Hepatocyte (in vitro differentiated cells): ENCODE results near the gene MID2. TPM values are rescaled to one million over a fixed set of nuclear protein-coding genes. Genes with fewer than 3 reads are reported as not detected.

ENCODE experiments used
- DNase-seq: peaks from one replicate; pipeline ENCODE4 v3.0.0-alpha.2; 2016; ENCODE audit warnings: low spot score
- H2AFZ ChIP-seq: fragments of 200-600 bp; sonication (generic); 2 replicates; pipeline ENCODE4 v1.6.0; 2016; ENCODE audit warnings: antibody characterized with exemption, mild to moderate bottlenecking
- H3K27ac ChIP-seq: fragments of 200-600 bp; sonication (generic); 2 replicates; pipeline ENCODE4 v1.5.1; 2016; ENCODE audit warnings: mild to moderate bottlenecking
- H3K27me3 ChIP-seq: fragments of 200-600 bp; sonication (generic); 2 replicates; pipeline ENCODE4 v1.6.1; 2016
- H3K36me3 ChIP-seq: fragments of 200-600 bp; sonication (generic); replicated peaks from 2 replicates; pipeline ENCODE4 v1.5.1; 2016; ENCODE audit warnings: low read depth; ENCODE audit not compliant: insufficient read depth
- H3K4me1 ChIP-seq: fragments of 200-600 bp; sonication (generic); 2 replicates; pipeline ENCODE4 v1.5.1; 2016; ENCODE audit warnings: mild to moderate bottlenecking, moderate library complexity; ENCODE audit not compliant: insufficient read depth
- H3K4me2 ChIP-seq: fragments of 200-600 bp; sonication (generic); 2 replicates; pipeline ENCODE4 v1.6.0; 2016
- H3K4me3 ChIP-seq: fragments of 200-600 bp; sonication (generic); 2 replicates; pipeline ENCODE4 v1.5.1; 2016; ENCODE audit warnings: mild to moderate bottlenecking
- H3K79me2 ChIP-seq: fragments of 200-600 bp; sonication (generic); 2 replicates; pipeline ENCODE4 v1.6.0; 2017; ENCODE audit warnings: mild to moderate bottlenecking
- H3K9me2 ChIP-seq: fragments of 200-600 bp; sonication (generic); replicated peaks from 2 replicates; pipeline ENCODE4 v1.6.0; 2017; ENCODE audit warnings: mild to moderate bottlenecking; ENCODE audit not compliant: insufficient read depth
- H3K9me3 ChIP-seq: fragments of 200-600 bp; sonication (generic); 2 replicates; pipeline ENCODE4 v1.5.1; 2016; ENCODE audit warnings: low read depth, mild to moderate bottlenecking
- H4K20me1 ChIP-seq: fragments of 200-600 bp; sonication (generic); 2 replicates; pipeline ENCODE4 v1.6.0; 2016; ENCODE audit warnings: mild to moderate bottlenecking; ENCODE audit not compliant: insufficient read depth, poor library complexity, severe bottlenecking
- EZH2 ChIP-seq: fragments of 200-600 bp; sonication (generic); IDR thresholded peaks from 2 replicates; pipeline ENCODE4 v1.6.1; 2016; ENCODE audit warnings: antibody characterized with exemption, mild to moderate bottlenecking, borderline replicate concordance
- EZH2phosphoT487 ChIP-seq: fragments of 200-600 bp; sonication (generic); IDR thresholded peaks from one replicate; pipeline ENCODE4 v1.6.1; 2018; ENCODE audit warnings: antibody characterized with exemption, mild to moderate bottlenecking, low read depth, moderate library complexity; ENCODE audit not compliant: unreplicated experiment, severe bottlenecking
- WGBS: methylation state at CpG from one replicate; pipeline ENCODE4 v1.1.6; 2016; ENCODE audit warnings: low lambda C conversion rate; ENCODE audit errors: missing lambda C conversion rate; 5-methylcytosine and 5-hydroxymethylcytosine counted together
- polyA plus RNA-seq: library from polyadenylated mRNA; unstranded; fragments of >200 nt; fragmentation: Nextera tagmentation; extraction: Ambion mirVana; gene quantifications from 2 replicates; pipeline ENCODE4 v1.2.1, GENCODE V29; 2016
- total RNA-seq: library from RNA; depleted of rRNA; stranded (reverse); fragments of >200 nt; gene quantifications from 2 replicates; pipeline ENCODE4 v1.2.3, GENCODE V29; 2014
- TF ChIP-seq, protein P1 (sequence below): fragments of 200-600 bp; sonication (generic); IDR thresholded peaks from 2 replicates; pipeline ENCODE4 v1.5.1; 2016; ENCODE audit warnings: antibody characterized with exemption, mild to moderate bottlenecking; ENCODE audit not compliant: poor library complexity

MID2 gene
- total and polyA plus RNA-seq, 2 experiments from 2014 or later: 4.4 to 17.6 TPM

DNA sequence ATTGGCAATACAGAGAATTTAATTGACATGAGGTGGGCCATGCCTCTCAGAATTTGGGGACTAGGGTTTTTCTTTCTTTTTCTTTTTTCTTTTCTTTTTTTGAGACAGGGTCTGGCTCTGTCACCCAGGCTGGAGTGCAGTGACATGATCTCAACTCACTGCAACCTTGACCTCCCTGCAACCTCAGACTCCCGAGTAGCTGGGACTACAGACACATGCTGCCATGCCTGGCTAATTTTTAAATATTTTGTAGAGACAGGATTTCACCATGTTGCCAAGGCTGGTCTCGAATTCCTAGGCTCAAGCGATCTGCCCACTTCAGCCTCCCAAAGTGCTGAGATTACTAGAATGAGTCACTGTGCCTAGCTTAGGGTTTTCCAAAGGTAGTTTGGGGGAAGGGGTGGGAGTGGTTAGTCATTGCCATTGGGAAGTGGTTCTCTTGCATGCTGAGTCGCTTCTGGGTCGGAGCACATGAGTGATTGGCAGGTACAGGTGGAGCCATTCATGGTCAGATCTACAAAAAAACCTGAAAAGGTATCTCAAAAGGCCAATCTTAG, 54.5 kb downstream of the MID2 start:
- Histone ChIP-seq H3K27ac (no peak overlapping the region), H3K79me2 (no peaks in the 10 kb centered on the region), H2AFZ (no peak overlapping the region), H3K9me2 (no peaks in the 10 kb centered on the region), H3K4me2 (no peak overlapping the region), H3K36me3 (no peaks in the 10 kb centered on the region), H3K9me3 (no peaks in the 10 kb centered on the region), H4K20me1 (no peaks in the 10 kb centered on the region), H3K4me3 (no peak overlapping the region), H3K4me1 (no peaks in the 10 kb centered on the region), H3K27me3 (no peaks in the 10 kb centered on the region)
- TF ChIP-seq, protein P1, sequence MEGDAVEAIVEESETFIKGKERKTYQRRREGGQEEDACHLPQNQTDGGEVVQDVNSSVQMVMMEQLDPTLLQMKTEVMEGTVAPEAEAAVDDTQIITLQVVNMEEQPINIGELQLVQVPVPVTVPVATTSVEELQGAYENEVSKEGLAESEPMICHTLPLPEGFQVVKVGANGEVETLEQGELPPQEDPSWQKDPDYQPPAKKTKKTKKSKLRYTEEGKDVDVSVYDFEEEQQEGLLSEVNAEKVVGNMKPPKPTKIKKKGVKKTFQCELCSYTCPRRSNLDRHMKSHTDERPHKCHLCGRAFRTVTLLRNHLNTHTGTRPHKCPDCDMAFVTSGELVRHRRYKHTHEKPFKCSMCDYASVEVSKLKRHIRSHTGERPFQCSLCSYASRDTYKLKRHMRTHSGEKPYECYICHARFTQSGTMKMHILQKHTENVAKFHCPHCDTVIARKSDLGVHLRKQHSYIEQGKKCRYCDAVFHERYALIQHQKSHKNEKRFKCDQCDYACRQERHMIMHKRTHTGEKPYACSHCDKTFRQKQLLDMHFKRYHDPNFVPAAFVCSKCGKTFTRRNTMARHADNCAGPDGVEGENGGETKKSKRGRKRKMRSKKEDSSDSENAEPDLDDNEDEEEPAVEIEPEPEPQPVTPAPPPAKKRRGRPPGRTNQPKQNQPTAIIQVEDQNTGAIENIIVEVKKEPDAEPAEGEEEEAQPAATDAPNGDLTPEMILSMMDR: no peak
- TF ChIP-seq EZH2phosphoT487 (no peak), EZH2 (no peak)
- no peak for DNase-seq
- 82% methylated on average over 5 of the region's 5 CpGs for WGBS

DNA sequence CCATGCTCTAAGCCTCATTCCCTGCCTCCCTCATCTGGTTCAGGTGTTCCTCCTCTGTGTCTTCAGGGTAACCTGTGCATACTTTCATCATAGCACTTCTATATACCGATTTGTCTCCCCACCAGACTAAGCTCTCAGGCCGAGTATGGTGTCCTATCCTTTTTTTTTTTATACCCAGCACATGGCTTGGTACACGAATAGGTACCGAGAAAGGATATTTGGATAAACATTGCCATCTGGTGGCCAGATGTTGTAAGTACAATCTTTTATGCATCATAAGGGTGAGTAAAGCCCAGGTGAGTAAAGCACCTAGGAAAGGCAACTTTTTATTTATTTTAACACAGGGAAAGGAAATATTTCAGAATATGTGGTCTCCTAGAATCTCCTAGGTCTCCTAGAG, 68.4 kb downstream of the MID2 start:
- no peaks in the 10 kb centered on the region for H3K9me2 ChIP-seq
- H3K27me3 ChIP-seq: no peaks in the 10 kb centered on the region
- H3K36me3 ChIP-seq: no peaks in the 10 kb centered on the region
- no peaks in the 10 kb centered on the region for H3K79me2 ChIP-seq
- H4K20me1 ChIP-seq: no peaks in the 10 kb centered on the region
- H3K4me2 ChIP-seq: no peak overlapping the region
- DNase-seq: peak; percentile 59
- no peak overlapping the region for H3K27ac ChIP-seq
- H3K4me1 ChIP-seq: no peaks in the 10 kb centered on the region
- 17% methylated on average over 4 of the region's 4 CpGs for WGBS
- H3K9me3 ChIP-seq: no peaks in the 10 kb centered on the region
- no peak overlapping the region for H3K4me3 ChIP-seq
- no peak overlapping the region for H2AFZ ChIP-seq
- no peak for TF ChIP-seq EZH2
- TF ChIP-seq, protein P1: peak; percentile 66
- TF ChIP-seq EZH2phosphoT487: no peak

DNA sequence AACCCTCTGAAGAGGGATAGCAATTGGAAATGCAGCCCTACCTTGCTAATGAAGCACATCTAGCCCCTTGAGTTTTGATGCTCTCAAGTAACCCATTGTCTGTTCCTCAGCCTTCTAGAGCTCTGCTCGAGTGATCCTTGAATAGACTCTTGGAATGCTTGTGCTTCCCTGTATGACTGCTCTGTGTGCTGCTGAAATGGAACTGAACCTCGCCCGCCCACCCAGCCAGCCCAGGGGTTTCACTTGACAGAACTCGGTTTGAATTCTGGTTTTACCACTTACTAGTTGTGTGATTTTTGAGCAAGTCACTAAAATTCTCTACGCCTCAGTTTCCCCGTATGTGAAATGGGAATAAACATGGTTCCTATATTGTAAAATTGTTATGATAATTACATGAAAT, 77.1 kb downstream of the MID2 start:
- H3K9me3 ChIP-seq: no peaks in the 10 kb centered on the region
- H3K4me1 ChIP-seq: no peaks in the 10 kb centered on the region
- H3K27ac ChIP-seq: no peak overlapping the region
- WGBS: 76% methylated on average over 6 of the region's 6 CpGs
- H3K36me3 ChIP-seq: no peaks in the 10 kb centered on the region
- no peaks in the 10 kb centered on the region for H3K27me3 ChIP-seq
- no peaks in the 10 kb centered on the region for H3K79me2 ChIP-seq
- DNase-seq: no peak
- no peaks in the 10 kb centered on the region for H3K9me2 ChIP-seq
- no peak overlapping the region for H3K4me2 ChIP-seq
- H2AFZ ChIP-seq: no peak overlapping the region
- H3K4me3 ChIP-seq: no peak overlapping the region
- TF ChIP-seq EZH2 (no peak), EZH2phosphoT487 (no peak)
- TF ChIP-seq, protein P1: no peak
- H4K20me1 ChIP-seq: no peaks in the 10 kb centered on the region
